Neural cell (in vitro differentiated cells): ENCODE results near the gene LPP.

Experiments
- EZH2 ChIP-seq: fragments of 200-600, 300-800 bp; shearing (Covaris generic), sonication (generic); IDR thresholded peaks from 2 replicates; pipeline ENCODE4 v1.6.1; 2014; ENCODE audit warnings: antibody characterized with exemption, low read length, borderline replicate concordance, mild to moderate bottlenecking; ENCODE audit not compliant: insufficient read depth, poor library complexity, severe bottlenecking
- POLR2AphosphoS5 ChIP-seq: IDR thresholded peaks from 2 replicates; pipeline ENCODE4 v1.6.1; 2012
- REST ChIP-seq: IDR thresholded peaks from 2 replicates; pipeline ENCODE4 v1.6.1; 2012; ENCODE audit warnings: borderline replicate concordance
- TF ChIP-seq, protein P1 (sequence below): fragments of 450-650 bp; IDR thresholded peaks from 2 replicates; pipeline ENCODE4 v1.5.1; 2014; ENCODE audit warnings: antibody characterized with exemption, mild to moderate bottlenecking, moderate library complexity; ENCODE audit not compliant: poor library complexity, severe bottlenecking

DNA sequence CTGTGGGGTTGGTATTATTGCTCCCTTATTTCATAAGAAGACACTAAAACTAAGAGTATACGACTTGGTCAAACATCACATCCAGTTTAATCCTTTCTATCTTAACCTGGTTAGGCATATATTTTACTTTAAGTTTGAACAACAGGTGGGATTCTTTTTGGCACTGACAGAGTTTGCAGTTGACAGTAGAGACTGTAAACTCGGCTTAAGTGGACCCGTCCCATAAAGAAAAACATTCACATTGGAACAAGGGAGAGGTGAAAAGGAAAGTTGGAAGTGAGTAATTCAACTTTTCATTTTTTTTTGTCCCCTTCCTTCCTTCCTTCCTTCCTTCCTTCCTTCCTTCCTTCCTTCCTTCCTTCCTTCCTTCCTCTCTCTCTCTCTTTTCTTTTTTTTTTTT, 355.4 kb downstream of the LPP start:
- no peak for TF ChIP-seq POLR2AphosphoS5
- TF ChIP-seq, protein P1, sequence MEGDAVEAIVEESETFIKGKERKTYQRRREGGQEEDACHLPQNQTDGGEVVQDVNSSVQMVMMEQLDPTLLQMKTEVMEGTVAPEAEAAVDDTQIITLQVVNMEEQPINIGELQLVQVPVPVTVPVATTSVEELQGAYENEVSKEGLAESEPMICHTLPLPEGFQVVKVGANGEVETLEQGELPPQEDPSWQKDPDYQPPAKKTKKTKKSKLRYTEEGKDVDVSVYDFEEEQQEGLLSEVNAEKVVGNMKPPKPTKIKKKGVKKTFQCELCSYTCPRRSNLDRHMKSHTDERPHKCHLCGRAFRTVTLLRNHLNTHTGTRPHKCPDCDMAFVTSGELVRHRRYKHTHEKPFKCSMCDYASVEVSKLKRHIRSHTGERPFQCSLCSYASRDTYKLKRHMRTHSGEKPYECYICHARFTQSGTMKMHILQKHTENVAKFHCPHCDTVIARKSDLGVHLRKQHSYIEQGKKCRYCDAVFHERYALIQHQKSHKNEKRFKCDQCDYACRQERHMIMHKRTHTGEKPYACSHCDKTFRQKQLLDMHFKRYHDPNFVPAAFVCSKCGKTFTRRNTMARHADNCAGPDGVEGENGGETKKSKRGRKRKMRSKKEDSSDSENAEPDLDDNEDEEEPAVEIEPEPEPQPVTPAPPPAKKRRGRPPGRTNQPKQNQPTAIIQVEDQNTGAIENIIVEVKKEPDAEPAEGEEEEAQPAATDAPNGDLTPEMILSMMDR, result no peak
- TF ChIP-seq EZH2, result no peak
- no peak for TF ChIP-seq REST
